ENCODE measurements around the gene DENND2A. TPM values are rescaled to one million over a fixed set of nuclear protein-coding genes. Genes with fewer than 3 reads are reported as not detected.
"Not testable (repeated sequence)": the region's sequence is repeated elsewhere in the genome, so short reads cannot be mapped to it uniquely, and the experiment has no call there.

DENND2A gene
- total RNA-seq, 2 donors from 2014 or later: not detected

DNA sequence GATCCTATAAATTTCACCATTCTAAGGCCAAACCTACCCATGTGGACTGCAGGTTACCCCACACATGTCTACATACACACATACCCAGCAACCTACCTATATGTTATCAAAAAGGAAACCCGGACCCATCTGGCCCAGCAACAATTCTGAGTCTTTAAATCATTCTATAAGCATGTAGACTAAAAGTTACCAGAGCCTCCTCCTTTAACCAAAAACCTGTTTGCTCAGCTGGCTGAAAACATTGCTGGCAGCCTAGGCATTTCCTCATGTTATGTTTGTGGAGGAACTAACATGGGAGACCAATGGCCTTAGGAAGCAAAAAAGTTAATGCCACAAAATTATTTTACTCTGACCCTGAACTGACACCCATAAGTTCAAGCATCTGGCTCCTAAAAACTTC lies 26.9 kb upstream of the DENND2A start:
- H3K4me3 Mint-ChIP-seq: no peak overlapping the region
- no peaks in the 10 kb centered on the region for H3K9me3 Mint-ChIP-seq
- no peaks in the 10 kb centered on the region for H3K36me3 Mint-ChIP-seq (ENCODE audit: low read depth)
- ATAC-seq (replicated peaks): no peak
- H3K27ac Mint-ChIP-seq: no peak overlapping the region
- no peaks in the 10 kb centered on the region for H3K27me3 Mint-ChIP-seq
- no peaks in the 10 kb centered on the region for H3K4me1 Mint-ChIP-seq

DNA sequence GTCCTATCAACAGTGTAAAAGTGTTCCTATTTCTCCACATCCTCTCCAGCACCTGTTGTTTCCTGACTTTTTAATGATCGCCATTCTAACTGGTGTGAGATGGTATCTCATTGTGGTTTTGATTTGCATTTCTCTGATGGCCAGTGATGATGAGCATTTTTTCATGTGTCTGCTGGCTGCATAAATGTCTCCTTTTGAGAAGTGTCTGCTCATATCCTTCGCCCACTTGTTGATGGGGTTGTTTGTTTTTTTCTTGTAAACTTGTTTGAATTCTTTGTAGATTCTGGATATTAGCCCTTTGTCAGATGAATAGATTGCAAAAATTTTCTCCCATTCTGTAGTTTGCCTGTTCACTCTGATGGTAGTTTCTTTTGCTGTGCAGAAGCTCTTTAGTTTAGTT lies 22.3 kb upstream of the DENND2A start:
- not testable (repeated sequence) for ATAC-seq (replicated peaks); H3K4me3 Mint-ChIP-seq; H3K9me3 Mint-ChIP-seq; H3K27me3 Mint-ChIP-seq; H3K4me1 Mint-ChIP-seq; H3K27ac Mint-ChIP-seq; H3K36me3 Mint-ChIP-seq (ENCODE audit: low read depth)

DNA sequence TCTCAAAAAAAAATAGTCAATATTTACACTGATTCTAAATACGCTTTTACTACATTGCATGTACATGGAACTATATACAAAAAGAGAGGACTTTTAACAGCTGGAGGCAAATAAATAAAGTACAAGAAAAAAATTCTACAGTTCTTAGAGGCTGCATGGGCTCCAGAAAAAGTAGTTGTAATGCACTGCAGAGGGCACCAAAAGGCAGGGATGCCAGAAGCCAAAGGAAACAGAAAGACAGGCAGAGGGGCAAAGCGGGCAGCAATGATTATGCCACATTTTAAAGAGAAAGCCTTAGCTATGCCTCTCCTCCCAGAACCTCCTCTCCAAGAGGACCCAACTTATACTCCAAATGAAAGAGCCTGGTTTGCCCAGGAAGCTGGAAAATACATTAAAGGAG lies 20.5 kb upstream of the DENND2A start:
- Mint-ChIP-seq H3K27ac (no peak overlapping the region), H3K36me3 (ENCODE audit: low read depth) (no peaks in the 10 kb centered on the region), H3K4me3 (no peak overlapping the region), H3K27me3 (peaks cover 10% of the 10 kb centered on the region), H3K4me1 (peaks cover 3% of the 10 kb centered on the region), H3K9me3 (no peaks in the 10 kb centered on the region)
- no peak for ATAC-seq (replicated peaks)

DNA sequence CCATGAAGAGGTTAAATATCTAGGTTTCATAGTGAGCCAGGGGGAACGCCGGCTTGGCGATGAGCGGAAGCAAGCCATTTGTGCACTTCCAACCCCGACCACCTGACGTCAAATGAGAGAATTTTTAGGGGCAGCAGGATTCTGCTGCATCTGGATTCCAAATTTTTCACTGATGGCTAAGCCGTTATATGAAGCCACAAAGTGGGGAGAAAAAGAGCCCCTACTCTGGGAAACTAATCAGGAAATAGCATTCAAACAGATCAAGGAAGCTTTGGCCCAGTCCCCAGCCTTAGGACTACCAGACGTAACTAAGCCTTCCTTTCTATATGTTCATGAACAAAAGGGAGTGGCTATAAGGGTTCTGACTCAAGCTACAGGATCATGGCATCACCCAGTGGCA lies 19.2 kb upstream of the DENND2A start:
- ATAC-seq (replicated peaks): no peak
- Mint-ChIP-seq H3K27me3 (peaks cover 15% of the 10 kb centered on the region), H3K36me3 (ENCODE audit: low read depth) (no peaks in the 10 kb centered on the region), H3K9me3 (no peaks in the 10 kb centered on the region), H3K4me3 (no peak overlapping the region), H3K4me1 (peaks cover 9% of the 10 kb centered on the region), H3K27ac (no peak overlapping the region)

DNA sequence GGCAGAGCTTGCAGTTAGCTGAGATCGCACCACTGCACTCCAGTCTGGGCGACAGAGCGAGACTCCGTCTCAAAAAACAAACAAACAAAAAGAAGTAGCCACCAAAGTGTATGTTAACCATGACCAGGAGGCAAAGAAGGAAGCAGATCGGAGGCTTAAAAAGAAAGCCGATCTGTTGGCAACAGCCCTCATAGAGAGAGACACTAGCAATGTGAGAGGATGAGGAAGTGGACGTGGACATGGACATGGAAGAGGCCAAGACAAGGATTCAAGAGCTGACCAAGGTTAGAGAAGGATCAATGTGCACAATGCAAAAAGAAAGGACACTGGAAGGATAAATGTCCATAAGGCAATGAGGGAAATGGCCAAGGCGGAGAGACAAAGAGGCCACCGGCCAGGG lies 17.3 kb upstream of the DENND2A start:
- no peaks in the 10 kb centered on the region for H3K36me3 Mint-ChIP-seq (ENCODE audit: low read depth)
- no peak for ATAC-seq (replicated peaks)
- H3K9me3 Mint-ChIP-seq: no peaks in the 10 kb centered on the region
- no peak overlapping the region for H3K27ac Mint-ChIP-seq
- peaks cover 16% of the 10 kb centered on the region for H3K4me1 Mint-ChIP-seq
- H3K4me3 Mint-ChIP-seq: no peak overlapping the region
- peaks cover 23% of the 10 kb centered on the region for H3K27me3 Mint-ChIP-seq

DNA sequence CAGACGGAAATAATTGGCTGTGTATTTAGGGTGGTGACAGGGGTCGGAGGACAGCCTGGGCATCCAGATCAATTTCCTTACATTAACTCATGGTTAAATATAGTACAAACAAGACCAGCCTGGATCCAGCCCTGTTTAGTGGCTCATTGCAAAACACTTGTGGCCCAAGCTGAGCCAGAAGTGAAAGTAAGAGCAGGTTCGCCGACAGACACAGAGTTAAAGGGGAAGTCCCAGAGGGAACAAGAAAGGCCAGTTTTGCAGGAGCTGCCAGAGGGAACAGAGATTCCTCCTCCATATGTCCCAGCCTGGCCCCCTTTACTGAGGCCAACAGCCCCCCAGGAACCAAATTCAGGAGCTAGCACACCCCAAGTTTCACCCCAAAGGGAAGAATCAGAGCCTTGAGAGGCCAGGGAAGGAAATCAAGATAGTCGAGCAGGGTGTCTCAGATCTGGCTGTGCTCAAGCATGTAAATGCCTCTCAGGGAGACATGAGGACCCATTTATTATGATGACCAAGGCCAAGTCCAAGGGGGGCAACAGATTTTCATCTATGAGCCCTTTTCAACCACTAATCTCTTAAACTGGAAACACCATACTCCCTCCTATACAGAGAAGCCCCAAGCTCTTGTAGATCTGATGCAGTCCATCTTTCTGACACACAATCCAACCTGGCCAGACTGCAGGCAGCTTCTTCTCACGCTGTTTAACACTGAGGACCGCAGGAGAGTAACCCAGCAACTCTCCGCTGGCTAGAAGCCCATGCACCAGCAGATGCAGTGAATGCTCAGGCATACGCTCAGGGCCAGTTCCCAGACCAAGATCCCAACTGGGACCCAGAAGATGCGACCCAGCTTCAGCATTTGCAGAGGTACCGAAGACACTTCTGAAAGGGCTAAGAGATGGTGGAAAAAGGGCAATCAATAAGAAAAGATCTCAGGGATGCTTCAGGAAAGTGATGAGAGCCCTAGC lies 16.2 kb upstream of the DENND2A start:
- no peaks in the 10 kb centered on the region for H3K36me3 Mint-ChIP-seq (ENCODE audit: low read depth)

DNA sequence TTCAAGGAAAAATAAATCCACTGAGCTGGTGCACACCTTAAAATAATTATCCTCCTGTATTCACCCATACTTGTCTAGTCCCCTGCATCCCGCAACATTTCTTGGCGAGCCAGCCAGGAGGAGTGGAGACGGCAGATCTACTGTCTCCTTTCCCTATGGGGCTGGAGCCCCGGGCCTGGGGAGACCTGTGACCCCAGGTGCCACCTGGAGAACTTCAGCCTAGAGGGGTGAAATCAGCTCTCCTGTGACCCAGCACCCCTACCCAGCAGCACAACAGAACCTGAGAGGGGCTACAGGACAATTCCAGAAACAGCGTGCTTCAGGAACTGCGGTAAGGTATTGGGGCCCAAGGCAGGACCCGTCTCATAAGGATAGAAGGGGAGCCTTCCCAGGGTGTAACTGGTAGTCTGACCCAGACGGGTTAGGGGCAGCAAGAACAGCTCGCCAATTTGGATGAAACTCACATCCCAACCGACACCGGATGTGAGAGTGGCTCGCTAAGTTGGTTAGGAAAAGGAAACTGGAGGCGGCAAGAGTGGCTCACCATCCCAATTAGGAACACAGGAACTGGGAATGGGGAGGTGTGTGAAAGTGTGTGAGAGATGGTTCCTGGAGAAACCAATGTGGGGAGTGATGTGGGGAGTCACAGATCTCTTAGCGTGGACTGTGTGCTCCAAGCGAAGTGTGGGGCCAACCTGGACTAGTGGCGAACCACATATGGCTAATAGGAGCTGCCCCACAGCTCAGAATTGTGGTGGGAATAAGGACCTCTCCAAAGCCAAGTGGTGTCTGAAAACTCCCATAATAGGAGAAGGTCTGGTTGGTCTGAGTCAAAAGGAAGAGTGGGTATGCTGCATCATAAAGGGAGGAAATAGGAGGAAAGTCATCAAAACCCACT lies 15.1 kb upstream of the DENND2A start:
- no peak for ATAC-seq (replicated peaks)
- peaks cover 16% of the 10 kb centered on the region for H3K4me1 Mint-ChIP-seq
- no peaks in the 10 kb centered on the region for H3K36me3 Mint-ChIP-seq (ENCODE audit: low read depth)
- H3K27me3 Mint-ChIP-seq: peaks cover 23% of the 10 kb centered on the region
- H3K4me3 Mint-ChIP-seq: peak overlapping the region; percentile 44
- H3K27ac Mint-ChIP-seq: peak overlapping the region; percentile 56
- H3K9me3 Mint-ChIP-seq: no peaks in the 10 kb centered on the region

More for the DNA sequence above, 16.2 kb upstream of the DENND2A start:
- Mint-ChIP-seq H3K9me3 (no peaks in the 10 kb centered on the region), H3K27me3 (peaks cover 23% of the 10 kb centered on the region), H3K4me3 (peak overlapping the region; percentile 44), H3K4me1 (peaks cover 16% of the 10 kb centered on the region), H3K27ac (peak overlapping the region; percentile 56)
- ATAC-seq (replicated peaks): peak; percentile 76

DNA sequence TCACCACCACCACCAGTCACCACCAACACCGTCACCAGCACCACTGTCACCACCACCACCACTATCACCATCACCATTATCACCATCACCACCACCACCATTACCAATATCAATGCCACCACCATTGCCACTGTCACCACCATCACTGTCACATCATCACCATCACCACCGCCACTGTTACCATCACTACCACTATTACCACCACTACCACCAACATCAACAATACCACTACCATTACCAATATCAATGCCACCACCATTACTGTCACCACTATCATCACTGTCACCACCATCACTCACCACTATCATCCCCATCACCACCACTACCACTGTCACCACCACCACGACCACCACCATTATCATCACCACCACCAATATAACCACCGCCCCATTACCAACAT lies 14.0 kb upstream of the DENND2A start:
- no peak for ATAC-seq (replicated peaks)
- peaks cover 23% of the 10 kb centered on the region for H3K27me3 Mint-ChIP-seq
- H3K4me1 Mint-ChIP-seq: peaks cover 16% of the 10 kb centered on the region
- H3K27ac Mint-ChIP-seq: no peak overlapping the region
- no peaks in the 10 kb centered on the region for H3K9me3 Mint-ChIP-seq
- no peak overlapping the region for H3K4me3 Mint-ChIP-seq
- H3K36me3 Mint-ChIP-seq (ENCODE audit: low read depth): no peaks in the 10 kb centered on the region

DNA sequence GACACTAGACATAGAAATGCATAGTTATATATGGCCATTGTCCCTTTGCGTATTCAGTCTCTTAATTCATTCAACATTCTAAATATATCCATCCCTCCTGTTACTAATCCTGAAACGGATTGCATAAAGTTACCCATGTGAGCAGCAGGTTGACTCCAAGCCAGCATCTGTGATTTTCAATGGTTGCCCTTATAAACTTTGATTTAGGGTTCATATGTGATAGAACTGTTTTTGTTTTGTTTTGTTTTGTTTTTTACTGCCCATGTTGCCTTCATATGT lies 13.4 kb upstream of the DENND2A start:
- Mint-ChIP-seq H3K27me3 (peaks cover 23% of the 10 kb centered on the region), H3K9me3 (no peaks in the 10 kb centered on the region), H3K27ac (no peak overlapping the region), H3K36me3 (ENCODE audit: low read depth) (no peaks in the 10 kb centered on the region), H3K4me3 (no peak overlapping the region), H3K4me1 (peaks cover 16% of the 10 kb centered on the region)
- no peak for ATAC-seq (replicated peaks)

DNA sequence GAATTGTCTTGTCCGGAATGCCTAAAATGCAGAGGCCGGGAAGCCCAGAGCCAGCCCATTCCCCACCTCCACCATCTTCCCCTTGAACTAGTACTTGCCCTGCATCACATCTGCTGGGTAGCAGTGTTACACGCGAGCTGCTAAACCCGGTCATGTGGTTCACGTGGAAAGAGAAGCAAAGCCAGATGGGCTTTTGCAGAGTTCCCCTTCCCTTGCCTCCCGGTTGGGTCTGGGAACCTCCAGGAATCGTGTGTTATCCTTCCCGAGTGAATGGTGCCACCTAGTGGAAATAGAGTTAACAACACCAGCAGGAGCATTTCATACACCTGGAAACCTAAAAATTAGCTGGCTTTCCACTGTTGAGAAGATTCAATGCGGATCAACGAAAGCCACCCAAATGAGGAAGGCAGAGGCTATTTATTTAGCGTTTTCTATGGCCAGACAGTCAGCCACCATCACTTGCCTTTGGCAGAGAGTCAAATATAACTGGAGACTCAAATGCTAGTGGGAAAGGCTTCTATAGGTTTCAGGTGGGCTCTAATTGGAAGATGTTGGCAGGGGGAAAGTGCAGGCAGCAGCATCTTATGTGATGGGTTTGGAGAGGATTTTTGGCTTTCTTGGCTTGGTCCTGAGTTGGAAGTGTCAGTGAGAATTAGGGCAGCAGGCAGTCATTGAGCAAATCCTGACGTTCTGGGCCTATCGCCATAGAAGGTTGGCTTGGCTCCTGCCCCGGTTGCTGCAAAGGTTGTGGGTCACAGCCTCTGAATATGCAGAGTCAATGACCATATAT lies 12.9 kb upstream of the DENND2A start:
- Mint-ChIP-seq H3K36me3 (ENCODE audit: low read depth) (no peaks in the 10 kb centered on the region), H3K4me1 (peaks cover 16% of the 10 kb centered on the region), H3K27me3 (peaks cover 23% of the 10 kb centered on the region), H3K9me3 (no peaks in the 10 kb centered on the region), H3K27ac (no peak overlapping the region), H3K4me3 (no peak overlapping the region)
- peak; percentile 53 for ATAC-seq (replicated peaks)

DNA sequence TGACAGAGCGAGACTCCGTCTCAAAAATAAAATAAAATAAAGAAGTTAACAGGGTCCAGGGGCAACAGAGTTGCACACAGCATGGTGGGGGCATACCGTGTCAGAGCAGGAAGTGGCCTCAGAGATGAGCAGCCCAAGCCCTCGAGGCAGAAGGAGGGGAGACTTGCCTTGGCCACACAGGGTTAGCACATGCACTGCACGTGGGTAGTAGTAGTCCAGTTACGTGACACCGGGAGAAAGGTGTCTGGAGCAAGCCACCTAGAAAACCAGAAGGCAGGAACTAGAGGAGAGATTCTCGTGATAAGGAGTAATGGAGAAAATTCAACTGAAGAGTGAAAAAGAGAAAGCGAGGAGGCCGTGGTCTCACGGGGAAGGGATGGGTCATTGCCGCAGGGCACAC lies 9.8 kb upstream of the DENND2A start:
- Mint-ChIP-seq H3K27ac (no peak overlapping the region), H3K27me3 (peaks cover 9% of the 10 kb centered on the region), H3K4me1 (peaks cover 8% of the 10 kb centered on the region), H3K9me3 (no peaks in the 10 kb centered on the region), H3K36me3 (ENCODE audit: low read depth) (no peaks in the 10 kb centered on the region), H3K4me3 (no peak overlapping the region)
- no peak for ATAC-seq (replicated peaks)

DNA sequence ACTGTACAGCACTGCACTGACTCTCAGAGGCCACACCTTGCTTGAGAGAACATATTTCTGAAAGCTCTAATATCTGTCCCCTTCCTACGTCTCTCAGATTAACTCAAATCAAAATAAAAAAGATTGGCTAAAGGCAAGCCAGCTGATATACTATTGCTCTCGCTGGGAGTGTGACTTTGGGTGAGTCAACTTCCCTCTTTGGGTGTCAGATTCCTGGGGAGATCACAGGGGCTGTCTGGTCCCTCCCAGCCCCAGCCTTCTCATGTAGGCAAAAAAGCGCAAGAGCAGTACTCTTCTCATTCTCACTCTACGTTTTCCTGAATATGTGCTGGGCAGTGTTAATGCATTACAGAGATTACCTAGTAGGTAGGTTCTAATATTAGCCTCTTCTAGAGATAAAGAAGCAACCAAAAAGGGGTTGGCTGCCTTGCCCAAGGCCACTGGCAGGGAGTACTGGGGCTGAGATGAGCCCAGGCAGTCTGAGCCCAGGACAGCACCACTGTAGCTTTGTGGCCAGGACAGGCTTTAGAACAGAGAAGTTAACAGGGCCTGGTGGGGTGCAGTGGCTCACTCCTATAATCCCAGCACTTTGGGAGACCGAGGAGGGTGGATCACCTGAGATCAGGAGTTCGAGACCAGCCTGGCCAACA lies 9.1 kb upstream of the DENND2A start:
- Mint-ChIP-seq H3K27me3 (peaks cover 7% of the 10 kb centered on the region), H3K9me3 (no peaks in the 10 kb centered on the region), H3K27ac (no peak overlapping the region), H3K4me3 (no peak overlapping the region), H3K36me3 (ENCODE audit: low read depth) (no peaks in the 10 kb centered on the region), H3K4me1 (peaks cover 5% of the 10 kb centered on the region)
- no peak for ATAC-seq (replicated peaks)

DNA sequence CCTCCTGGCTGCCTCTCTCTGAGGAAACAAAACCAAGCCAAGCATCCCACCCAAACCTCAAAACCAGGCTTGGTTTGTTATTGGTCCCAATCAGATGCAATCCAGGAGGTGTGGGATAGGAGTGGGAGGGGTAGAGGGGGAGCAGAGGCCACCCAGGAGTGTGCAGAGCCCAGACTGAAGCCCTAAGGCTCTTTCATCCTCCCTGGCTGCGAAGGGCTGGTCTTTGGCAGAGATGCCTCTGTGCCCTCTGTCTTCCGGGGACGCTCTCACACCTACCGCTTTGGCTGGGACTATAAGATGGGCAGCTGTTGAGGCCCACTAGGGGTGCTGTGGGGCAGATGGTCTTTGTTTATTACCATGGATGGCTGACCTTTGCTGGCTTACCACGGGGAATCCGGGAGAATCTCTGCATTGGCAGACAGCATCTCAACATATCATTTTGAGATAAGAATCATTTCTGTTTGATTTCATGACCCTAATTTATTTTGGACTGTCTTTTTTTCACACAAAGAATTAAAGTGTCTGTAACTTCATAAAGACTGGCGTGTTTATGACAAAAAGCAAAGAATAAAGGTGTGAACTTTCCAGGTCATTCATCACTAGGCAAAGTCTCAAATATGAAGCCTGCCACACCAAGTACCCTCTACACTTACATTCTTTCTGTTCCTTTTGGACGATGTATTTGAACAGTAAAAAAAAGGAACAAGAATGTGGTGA lies 6.5 kb upstream of the DENND2A start:
- H3K4me3 Mint-ChIP-seq: no peak overlapping the region
- ATAC-seq (replicated peaks): peak; percentile 62
- H3K9me3 Mint-ChIP-seq: no peaks in the 10 kb centered on the region
- no peaks in the 10 kb centered on the region for H3K4me1 Mint-ChIP-seq
- H3K27me3 Mint-ChIP-seq: peaks cover 14% of the 10 kb centered on the region
- no peak overlapping the region for H3K27ac Mint-ChIP-seq
- H3K36me3 Mint-ChIP-seq (ENCODE audit: low read depth): no peaks in the 10 kb centered on the region

Measured in activated T-helper 17 cell treated with anti-CD3 and anti-CD28 coated beads, Interleukin-2, amount 50 U/mL, for 72 hours (primary cell).